Natural killer cell (primary cell): ENCODE data around the gene PIK3R5. TPM values are rescaled to one million over a fixed set of nuclear protein-coding genes. Genes with fewer than 3 reads are reported as not detected.

Experiments
- ATAC-seq, 3 donors: fragments of 150-1000 bp in 2 of 3; fragments of 200-7000 bp in 1 of 3; cut with Tn5 transposase; 1 replicate in 1 of 3; 2 replicates in 2 of 3; pipeline ENCODE4 v1.10.0; 2021; ENCODE audit warnings: mild to moderate bottlenecking in 2 of 3, moderate library complexity in 2 of 3
- DNase-seq, 2 donors: peaks; one replicate each; pipeline versions ENCODE4 v3.0.0 to v3.0.0-alpha.2; 2013 to 2021; ENCODE audit warnings: mixed read lengths in 1 of 2
- H3K27ac ChIP-seq: one replicate; pipeline ENCODE4 v1.5.1; 2013; ENCODE audit warnings: mild to moderate bottlenecking, low read length
- H3K27me3 ChIP-seq: one replicate; pipeline ENCODE4 v1.6.1; 2013; ENCODE audit warnings: low read length; ENCODE audit not compliant: control insufficient read depth, insufficient read depth
- H3K36me3 ChIP-seq: one replicate; pipeline ENCODE4 v1.6.1; 2013; ENCODE audit warnings: low read length; ENCODE audit not compliant: control insufficient read depth, insufficient read depth
- H3K4me1 ChIP-seq: one replicate; pipeline ENCODE4 v1.6.1; 2013; ENCODE audit warnings: low read length; ENCODE audit not compliant: control insufficient read depth, insufficient read depth
- H3K4me3 ChIP-seq: one replicate; pipeline ENCODE4 v1.5.1; 2013; ENCODE audit warnings: low read length
- H3K9me3 ChIP-seq: one replicate; pipeline ENCODE4 v1.6.1; 2013; ENCODE audit warnings: low read length; ENCODE audit not compliant: control insufficient read depth, insufficient read depth
- H3K27ac Mint-ChIP-seq, 2 donors: one replicate each; pipeline ENCODE4 v1.8.0; 2022; ENCODE audit warnings: mild to moderate bottlenecking in 2 of 2, mixed read lengths in 2 of 2, moderate library complexity in 1 of 2
- H3K27me3 Mint-ChIP-seq, 2 donors: one replicate each; pipeline ENCODE4 v1.8.0; 2022; ENCODE audit warnings: low read depth in 2 of 2, mixed read lengths in 2 of 2
- H3K36me3 Mint-ChIP-seq: one replicate; pipeline ENCODE4 v1.8.0; 2022; ENCODE audit warnings: mixed read lengths
- H3K4me1 Mint-ChIP-seq, 2 donors: one replicate each; pipeline ENCODE4 v1.8.0; 2022; ENCODE audit warnings: mixed read lengths in 2 of 2
- H3K4me3 Mint-ChIP-seq: one replicate; pipeline ENCODE4 v1.8.0; 2022; ENCODE audit warnings: mild to moderate bottlenecking, moderate library complexity, mixed read lengths
- H3K9me3 Mint-ChIP-seq, 2 donors: one replicate each; pipeline ENCODE4 v1.8.0; 2022; ENCODE audit warnings: mixed read lengths in 2 of 2
- CTCF ChIP-seq: fragments of 200-600 bp; IDR thresholded peaks from one replicate; pipeline ENCODE4 v1.8.0; 2022; ENCODE audit warnings: antibody characterized with exemption
- WGBS: methylation state at CpG from one replicate; pipeline ENCODE4 v1.1.7; 2013; ENCODE audit warnings: missing lambda C conversion rate; ENCODE audit not compliant: insufficient coverage; 5-methylcytosine and 5-hydroxymethylcytosine counted together
- intact Hi-C: fragments of 100-400 bp; cut with micrococcal nuclease; formaldehyde crosslinking; loops from one replicate; pipeline ENCODE4 v1.14.2; 2022
- total RNA-seq, 4 donors: library from RNA; stranded (reverse); fragments of 120-200 nt in 1 of 4; gene quantifications; one replicate each; pipeline versions ENCODE4 v1.2.3 to v1.2.4, GENCODE V29; 2013 to 2022

Gene PIK3R5
- total RNA-seq, 3 donors from 2014 or later (not counting 1 experiment from before 2014, with no cell fraction given): 254 to 364 (median 348) TPM

GRCh38 chr17:8928347-8928746 is 37.2 kb downstream of the PIK3R5 start:
- no peak overlapping the region for H3K27ac Mint-ChIP-seq
- peaks cover 0 to 2% of the 10 kb centered on the region in 2 donors for H3K9me3 Mint-ChIP-seq
- peak overlapping the region; percentile 19 for H3K27ac ChIP-seq

GRCh38 chr17:8927395-8927794 is 38.1 kb downstream of the PIK3R5 start:
- Mint-ChIP-seq H3K36me3 (peaks cover 19% of the 10 kb centered on the region), H3K27ac (no peak overlapping the region), H3K4me1 (peaks cover 46 to 60% of the 10 kb centered on the region in 2 donors), H3K27me3 (no peaks in the 10 kb centered on the region), H3K4me3 (peak overlapping the region; percentile 38), H3K9me3 (peaks cover 0 to 2% of the 10 kb centered on the region in 2 donors)
- no peak for TF ChIP-seq CTCF
- H3K27ac ChIP-seq: peak overlapping the region; percentile 38
- ATAC-seq (peak; percentile 50 to 58 (median 56)), DNase-seq (no peak)
- peaks cover 16% of the 10 kb centered on the region for H3K9me3 ChIP-seq
- peaks cover 46% of the 10 kb centered on the region for H3K4me1 ChIP-seq
- peaks cover 11% of the 10 kb centered on the region for H3K36me3 ChIP-seq
- no peak overlapping the region for H3K4me3 ChIP-seq
- 80% methylated on average over 3 of the region's 3 CpGs for WGBS
- no peaks in the 10 kb centered on the region for H3K27me3 ChIP-seq
- intact Hi-C loops: loop anchor here (2.0 to 5.0 kb wide), 2 partner anchors 13 to 35 kb away; no protein-coding TSS in a partner anchor

More at GRCh38 chr17:8928347-8928746, 37.2 kb downstream of the PIK3R5 start:
- Mint-ChIP-seq H3K4me1 (peaks cover 41 to 60% of the 10 kb centered on the region in 2 donors), H3K36me3 (peaks cover 19% of the 10 kb centered on the region), H3K4me3 (peak overlapping the region; percentile 47), H3K27me3 (no peaks in the 10 kb centered on the region)
- peaks cover 16% of the 10 kb centered on the region for H3K9me3 ChIP-seq
- DNase-seq (no peak), ATAC-seq (no peak)
- peaks cover 37% of the 10 kb centered on the region for H3K4me1 ChIP-seq
- TF ChIP-seq CTCF: no peak
- H3K4me3 ChIP-seq: no peak overlapping the region
- H3K36me3 ChIP-seq: peaks cover 10% of the 10 kb centered on the region
- H3K27me3 ChIP-seq: no peaks in the 10 kb centered on the region
- intact Hi-C loops: loop anchor here (5.0 kb wide), 1 partner anchor 34 kb away; no protein-coding TSS in a partner anchor

GRCh38 chr17:8925808-8926207 is 39.7 kb downstream of the PIK3R5 start:
- Histone ChIP-seq H3K9me3 (peaks cover 16% of the 10 kb centered on the region), H3K4me3 (no peak overlapping the region), H3K36me3 (peaks cover 5% of the 10 kb centered on the region), H3K27me3 (no peaks in the 10 kb centered on the region), H3K4me1 (peaks cover 42% of the 10 kb centered on the region), H3K27ac (peak overlapping the region; percentile 63)
- Mint-ChIP-seq H3K4me1 (peaks cover 35 to 49% of the 10 kb centered on the region in 2 donors), H3K9me3 (peaks cover 0 to 2% of the 10 kb centered on the region in 2 donors), H3K27me3 (no peaks in the 10 kb centered on the region), H3K36me3 (peaks cover 10% of the 10 kb centered on the region), H3K4me3 (no peak overlapping the region), H3K27ac (no peak overlapping the region)
- DNase-seq: peak; percentile 63 to 70
- intact Hi-C loops: loop anchor here (2.0 to 5.0 kb wide), 3 partner anchors 15 to 36 kb away; no protein-coding TSS in a partner anchor
- TF ChIP-seq CTCF: no peak
- ATAC-seq: peak; percentile 77 to 93 (median 90)
- 56% methylated on average over 4 of the region's 4 CpGs for WGBS

- peak overlapping the region; percentile 63 for H3K27ac ChIP-seq
- no peak for TF ChIP-seq CTCF
- Mint-ChIP-seq H3K4me3 (no peak overlapping the region), H3K4me1 (peaks cover 29 to 43% of the 10 kb centered on the region in 2 donors), H3K9me3 (peaks cover 0 to 2% of the 10 kb centered on the region in 2 donors), H3K36me3 (peaks cover 10% of the 10 kb centered on the region), H3K27ac (no peak overlapping the region), H3K27me3 (no peaks in the 10 kb centered on the region)
- peaks cover 5% of the 10 kb centered on the region for H3K36me3 ChIP-seq
- peaks cover 42% of the 10 kb centered on the region for H3K4me1 ChIP-seq
- no peaks in the 10 kb centered on the region for H3K27me3 ChIP-seq
- intact Hi-C loops: loop anchor here (2.0 to 5.0 kb wide), 2 partner anchors 26 to 37 kb away; no protein-coding TSS in a partner anchor
- DNase-seq: no peak
- peaks cover 16% of the 10 kb centered on the region for H3K9me3 ChIP-seq
- no peak for ATAC-seq
- H3K4me3 ChIP-seq: no peak overlapping the region
Observed at GRCh38 chr17:8925141-8925540, 40.4 kb downstream of the PIK3R5 start.
